ENCODE data around the gene PTPRM.

PTPRM gene

DNA sequence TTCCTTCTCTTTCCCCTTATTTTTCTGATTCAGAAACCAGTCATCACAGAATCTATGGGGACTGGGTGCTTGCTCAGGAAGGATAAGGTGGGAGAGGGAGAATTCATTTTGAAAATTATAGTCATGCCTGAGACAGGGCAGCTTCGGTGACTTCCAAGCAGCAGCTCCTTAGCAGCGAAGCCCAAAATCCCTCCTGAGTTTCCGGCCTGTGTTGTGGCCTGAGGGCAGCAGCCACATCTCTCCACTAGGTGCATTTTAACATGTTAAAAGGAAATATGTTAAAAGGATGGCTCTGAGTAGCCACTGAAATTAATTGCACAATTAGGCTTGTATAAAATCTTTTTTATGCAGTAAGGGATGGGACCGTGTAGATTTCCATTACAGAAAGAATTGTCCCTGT lies 835.1 kb downstream of the PTPRM start:
- no peak overlapping the region for H3K27ac ChIP-seq (ENCODE audit: extremely low read depth, low read depth, low read length)
- CTCF ChIA-PET: interaction anchor here (1.0 to 1.7 kb wide), 2 partner anchors 13 to 77 kb away, joined by 3 to 7 read pairs; no protein-coding TSS in a partner anchor
- TF ChIP-seq, protein P1, sequence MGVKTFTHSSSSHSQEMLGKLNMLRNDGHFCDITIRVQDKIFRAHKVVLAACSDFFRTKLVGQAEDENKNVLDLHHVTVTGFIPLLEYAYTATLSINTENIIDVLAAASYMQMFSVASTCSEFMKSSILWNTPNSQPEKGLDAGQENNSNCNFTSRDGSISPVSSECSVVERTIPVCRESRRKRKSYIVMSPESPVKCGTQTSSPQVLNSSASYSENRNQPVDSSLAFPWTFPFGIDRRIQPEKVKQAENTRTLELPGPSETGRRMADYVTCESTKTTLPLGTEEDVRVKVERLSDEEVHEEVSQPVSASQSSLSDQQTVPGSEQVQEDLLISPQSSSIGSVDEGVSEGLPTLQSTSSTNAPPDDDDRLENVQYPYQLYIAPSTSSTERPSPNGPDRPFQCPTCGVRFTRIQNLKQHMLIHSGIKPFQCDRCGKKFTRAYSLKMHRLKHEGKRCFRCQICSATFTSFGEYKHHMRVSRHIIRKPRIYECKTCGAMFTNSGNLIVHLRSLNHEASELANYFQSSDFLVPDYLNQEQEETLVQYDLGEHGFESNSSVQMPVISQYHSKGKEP (tag by site-specific recombination; IDR thresholded peaks at IDR 0.05): no peak
- TF ChIP-seq MEIS1 (CRISPR knock-in tag; IDR thresholded peaks at IDR 0.05; ENCODE audit: borderline replicate concordance) (no peak), ZNF274 (IDR thresholded peaks at IDR 0.05; ENCODE audit: low read length) (no peak), ZNF274 (tag by site-specific recombination; IDR thresholded peaks at IDR 0.05; ENCODE audit: borderline replicate concordance) (no peak), ZNF624 (tag by site-specific recombination; IDR thresholded peaks at IDR 0.05) (no peak), ZNF433 (tag by site-specific recombination; IDR thresholded peaks at IDR 0.05; ENCODE audit: low read depth) (no peak), ZFHX2 (tag by site-specific recombination; conservative IDR thresholded peaks at IDR 0.05) (no peak), ZFP3 (tag by site-specific recombination; IDR thresholded peaks at IDR 0.05; ENCODE audit: low read depth) (no peak), ZNF521 (tag by site-specific recombination; IDR thresholded peaks at IDR 0.05) (no peak), REPIN1 (tag by site-specific recombination; IDR thresholded peaks at IDR 0.05; ENCODE audit: low read depth) (no peak), ZNF501 (tag by site-specific recombination; IDR thresholded peaks at IDR 0.05) (no peak), ZSCAN16 (tag by site-specific recombination; IDR thresholded peaks at IDR 0.05) (no peak)
- TF ChIP-seq, protein P2, sequence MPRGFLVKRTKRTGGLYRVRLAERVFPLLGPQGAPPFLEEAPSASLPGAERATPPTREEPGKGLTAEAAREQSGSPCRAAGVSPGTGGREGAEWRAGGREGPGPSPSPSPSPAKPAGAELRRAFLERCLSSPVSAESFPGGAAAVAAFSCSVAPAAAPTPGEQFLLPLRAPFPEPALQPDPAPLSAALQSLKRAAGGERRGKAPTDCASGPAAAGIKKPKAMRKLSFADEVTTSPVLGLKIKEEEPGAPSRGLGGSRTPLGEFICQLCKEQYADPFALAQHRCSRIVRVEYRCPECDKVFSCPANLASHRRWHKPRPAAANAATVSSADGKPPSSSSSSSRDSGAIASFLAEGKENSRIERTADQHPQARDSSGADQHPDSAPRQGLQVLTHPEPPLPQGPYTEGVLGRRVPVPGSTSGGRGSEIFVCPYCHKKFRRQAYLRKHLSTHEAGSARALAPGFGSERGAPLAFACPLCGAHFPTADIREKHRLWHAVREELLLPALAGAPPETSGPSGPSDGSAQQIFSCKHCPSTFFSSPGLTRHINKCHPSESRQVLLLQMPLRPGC (tag by site-specific recombination; IDR thresholded peaks at IDR 0.05): no peak
- TF ChIP-seq, protein P3, sequence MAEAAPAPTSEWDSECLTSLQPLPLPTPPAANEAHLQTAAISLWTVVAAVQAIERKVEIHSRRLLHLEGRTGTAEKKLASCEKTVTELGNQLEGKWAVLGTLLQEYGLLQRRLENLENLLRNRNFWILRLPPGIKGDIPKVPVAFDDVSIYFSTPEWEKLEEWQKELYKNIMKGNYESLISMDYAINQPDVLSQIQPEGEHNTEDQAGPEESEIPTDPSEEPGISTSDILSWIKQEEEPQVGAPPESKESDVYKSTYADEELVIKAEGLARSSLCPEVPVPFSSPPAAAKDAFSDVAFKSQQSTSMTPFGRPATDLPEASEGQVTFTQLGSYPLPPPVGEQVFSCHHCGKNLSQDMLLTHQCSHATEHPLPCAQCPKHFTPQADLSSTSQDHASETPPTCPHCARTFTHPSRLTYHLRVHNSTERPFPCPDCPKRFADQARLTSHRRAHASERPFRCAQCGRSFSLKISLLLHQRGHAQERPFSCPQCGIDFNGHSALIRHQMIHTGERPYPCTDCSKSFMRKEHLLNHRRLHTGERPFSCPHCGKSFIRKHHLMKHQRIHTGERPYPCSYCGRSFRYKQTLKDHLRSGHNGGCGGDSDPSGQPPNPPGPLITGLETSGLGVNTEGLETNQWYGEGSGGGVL (tag by site-specific recombination; IDR thresholded peaks at IDR 0.05): no peak
- TF ChIP-seq, protein P4, sequence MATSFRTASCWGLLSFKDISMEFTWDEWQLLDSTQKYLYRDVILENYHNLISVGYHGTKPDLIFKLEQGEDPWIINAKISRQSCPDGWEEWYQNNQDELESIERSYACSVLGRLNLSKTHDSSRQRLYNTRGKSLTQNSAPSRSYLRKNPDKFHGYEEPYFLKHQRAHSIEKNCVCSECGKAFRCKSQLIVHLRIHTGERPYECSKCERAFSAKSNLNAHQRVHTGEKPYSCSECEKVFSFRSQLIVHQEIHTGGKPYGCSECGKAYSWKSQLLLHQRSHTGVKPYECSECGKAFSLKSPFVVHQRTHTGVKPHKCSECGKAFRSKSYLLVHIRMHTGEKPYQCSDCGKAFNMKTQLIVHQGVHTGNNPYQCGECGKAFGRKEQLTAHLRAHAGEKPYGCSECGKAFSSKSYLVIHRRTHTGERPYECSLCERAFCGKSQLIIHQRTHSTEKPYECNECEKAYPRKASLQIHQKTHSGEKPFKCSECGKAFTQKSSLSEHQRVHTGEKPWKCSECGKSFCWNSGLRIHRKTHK (tag by site-specific recombination; IDR thresholded peaks at IDR 0.05): no peak

DNA sequence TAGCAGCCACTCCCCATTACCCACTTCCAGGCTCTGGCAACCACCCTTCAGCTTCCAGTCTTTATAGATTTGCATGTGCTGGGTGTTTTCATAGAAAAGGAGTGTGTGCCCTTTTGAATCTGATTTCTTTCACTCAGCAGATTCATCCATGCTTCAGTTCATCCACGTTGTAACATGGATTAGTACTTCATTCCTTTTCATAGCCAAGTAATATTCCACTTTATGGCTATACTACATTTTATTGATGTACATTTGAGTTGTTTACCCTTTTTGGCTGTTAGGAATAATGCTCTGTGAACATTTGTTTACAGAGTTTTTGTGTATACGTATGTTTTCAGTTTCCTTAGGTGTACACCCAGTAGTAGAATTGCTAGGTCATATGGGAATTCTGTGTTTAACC lies 836.6 kb downstream of the PTPRM start:
- POLR2A ChIA-PET: no interaction called here
- no peaks in the 10 kb centered on the region for H3K36me3 ChIP-seq (ENCODE audit: control insufficient read depth in 2 of 2, insufficient read depth in 1 of 2, low read length in 2 of 2)
- no peaks in the 10 kb centered on the region for H3K4me1 ChIP-seq (ENCODE audit: control insufficient read depth, insufficient read depth, low read length)
- CTCF ChIA-PET: interaction anchor here (0.7 to 2.0 kb wide), 3 partner anchors 9 to 139 kb away, joined by 4 to 7 read pairs (median 5); no protein-coding TSS in a partner anchor
- TF ChIP-seq, protein P2 (tag by site-specific recombination; IDR thresholded peaks at IDR 0.05): no peak
- TF ChIP-seq, protein P5, sequence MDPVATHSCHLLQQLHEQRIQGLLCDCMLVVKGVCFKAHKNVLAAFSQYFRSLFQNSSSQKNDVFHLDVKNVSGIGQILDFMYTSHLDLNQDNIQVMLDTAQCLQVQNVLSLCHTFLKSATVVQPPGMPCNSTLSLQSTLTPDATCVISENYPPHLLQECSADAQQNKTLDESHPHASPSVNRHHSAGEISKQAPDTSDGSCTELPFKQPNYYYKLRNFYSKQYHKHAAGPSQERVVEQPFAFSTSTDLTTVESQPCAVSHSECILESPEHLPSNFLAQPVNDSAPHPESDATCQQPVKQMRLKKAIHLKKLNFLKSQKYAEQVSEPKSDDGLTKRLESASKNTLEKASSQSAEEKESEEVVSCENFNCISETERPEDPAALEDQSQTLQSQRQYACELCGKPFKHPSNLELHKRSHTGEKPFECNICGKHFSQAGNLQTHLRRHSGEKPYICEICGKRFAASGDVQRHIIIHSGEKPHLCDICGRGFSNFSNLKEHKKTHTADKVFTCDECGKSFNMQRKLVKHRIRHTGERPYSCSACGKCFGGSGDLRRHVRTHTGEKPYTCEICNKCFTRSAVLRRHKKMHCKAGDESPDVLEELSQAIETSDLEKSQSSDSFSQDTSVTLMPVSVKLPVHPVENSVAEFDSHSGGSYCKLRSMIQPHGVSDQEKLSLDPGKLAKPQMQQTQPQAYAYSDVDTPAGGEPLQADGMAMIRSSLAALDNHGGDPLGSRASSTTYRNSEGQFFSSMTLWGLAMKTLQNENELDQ (tag by site-specific recombination; IDR thresholded peaks at IDR 0.05; ENCODE audit: low read depth): no peak
- TF ChIP-seq EGR2 (tag by site-specific recombination; IDR thresholded peaks at IDR 0.05; ENCODE audit: low read depth): no peak
- peak; percentile 50; the same call in 1 of the 2 replicates for TF ChIP-seq ZNF146 (tag by site-specific recombination; IDR thresholded peaks at IDR 0.05)
- H3K4me3 ChIP-seq (ENCODE audit: low read depth, low read length): no peak overlapping the region
- no peak overlapping the region for H3K27ac ChIP-seq (ENCODE audit: extremely low read depth, low read depth, low read length)
- no peaks in the 10 kb centered on the region for H3K9me3 ChIP-seq (ENCODE audit: control insufficient read depth, insufficient read depth, low read depth, low read length)

More for the DNA sequence above, 835.1 kb downstream of the PTPRM start:
- POLR2A ChIA-PET: no interaction called here
- Histone ChIP-seq H3K9me3 (ENCODE audit: control insufficient read depth, insufficient read depth, low read depth, low read length) (no peaks in the 10 kb centered on the region), H3K4me3 (ENCODE audit: low read depth, low read length) (no peak overlapping the region), H3K4me1 (ENCODE audit: control insufficient read depth, insufficient read depth, low read length) (no peaks in the 10 kb centered on the region), H3K36me3 (ENCODE audit: control insufficient read depth in 2 of 2, insufficient read depth in 1 of 2, low read length in 2 of 2) (no peaks in the 10 kb centered on the region)

Data from HEK293 (cell line).